CD4-positive, alpha-beta T cell treated with Interleukin-12 subunit alpha and Interleukin-12 subunit beta, for 1 hour (primary cell): ENCODE measurements around the gene WNT9B.

ENCODE experiments used
- DNase-seq: peaks from one replicate; pipeline ENCODE4 v3.0.0-alpha.2; 2020

Gene WNT9B

GRCh38 chr17:46859996-46860395, 8.6 kb downstream of the WNT9B start:
- DNase-seq: no peak

DNA sequence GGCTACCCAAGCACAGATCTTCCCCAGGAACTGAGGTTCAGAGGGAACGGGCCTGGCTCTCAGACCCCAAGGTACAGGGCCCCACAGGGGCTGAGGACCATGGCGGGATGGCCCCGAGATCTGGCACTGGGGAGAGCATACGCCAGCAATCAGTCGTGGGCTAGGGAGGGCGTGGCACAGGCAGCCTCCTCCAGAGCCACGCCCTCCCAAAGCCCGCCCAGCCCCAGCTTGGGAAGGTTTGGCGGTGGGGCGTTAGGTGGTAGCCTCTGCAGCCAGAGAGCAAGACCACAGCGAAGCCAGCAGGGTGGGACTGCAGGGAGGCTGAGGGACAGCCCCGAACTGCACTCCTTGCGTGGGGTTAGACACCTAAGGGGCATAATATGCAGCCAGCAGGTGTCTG, 11.6 kb downstream of the WNT9B start:
- no peak for DNase-seq

DNA sequence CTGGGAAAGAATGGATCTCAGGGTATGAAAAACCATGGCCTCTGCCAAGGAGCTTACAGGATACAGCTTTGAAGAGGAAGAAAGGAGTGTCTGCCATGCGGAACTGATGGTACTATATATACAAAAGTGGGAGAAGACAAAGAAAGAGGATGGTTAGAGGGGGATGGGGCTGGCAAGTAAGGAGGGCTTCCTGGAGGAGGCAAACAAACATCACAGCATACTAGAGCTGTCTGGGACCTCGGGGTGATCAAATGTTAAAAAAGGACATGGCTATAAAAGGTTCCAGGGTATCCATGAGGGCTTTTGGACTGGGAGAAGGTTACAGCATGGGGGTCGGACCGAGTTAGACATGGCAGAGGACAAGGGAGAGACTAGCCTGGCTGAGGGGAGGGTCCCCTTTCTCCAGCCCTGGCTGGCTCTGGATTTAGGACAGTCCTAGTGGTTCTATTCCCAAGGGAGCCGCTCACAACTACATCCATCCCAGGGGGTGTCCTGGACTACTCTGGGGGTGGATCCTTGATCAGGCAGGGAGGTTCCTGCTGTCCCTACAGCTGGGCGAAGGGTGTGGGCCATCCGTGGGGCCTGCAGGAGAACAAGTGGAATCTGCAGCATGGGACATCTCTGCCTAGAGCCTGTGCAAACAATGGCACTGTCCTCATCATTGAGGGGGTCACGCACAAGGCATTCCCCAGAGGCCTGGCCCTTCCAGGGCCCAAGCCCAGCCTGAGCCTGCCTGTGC, 12.2 kb downstream of the WNT9B start:
- no peak for DNase-seq

DNA sequence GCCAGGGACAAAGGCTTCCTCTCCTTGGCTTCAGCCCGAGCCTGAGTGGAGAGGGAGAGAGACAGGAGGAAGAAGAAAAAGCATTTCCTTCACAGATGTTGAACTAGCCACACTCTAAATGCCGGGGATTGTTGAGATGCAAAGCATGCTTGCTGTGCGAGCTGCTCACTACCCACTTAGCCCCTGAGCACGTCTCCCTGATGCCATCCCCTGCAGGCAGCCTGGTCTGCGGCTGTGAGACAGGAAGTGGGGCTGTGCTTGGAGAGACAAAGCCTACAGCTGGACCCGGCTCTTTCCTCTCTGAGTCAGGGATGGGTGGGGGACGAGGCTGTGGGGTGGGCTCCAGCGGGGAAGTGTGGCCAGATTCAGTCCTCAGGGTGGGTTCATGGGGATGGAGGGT, 13.7 kb downstream of the WNT9B start:
- no peak for DNase-seq

GRCh38 chr17:46866325-46866724, 14.9 kb downstream of the WNT9B start:
- no peak for DNase-seq

DNA sequence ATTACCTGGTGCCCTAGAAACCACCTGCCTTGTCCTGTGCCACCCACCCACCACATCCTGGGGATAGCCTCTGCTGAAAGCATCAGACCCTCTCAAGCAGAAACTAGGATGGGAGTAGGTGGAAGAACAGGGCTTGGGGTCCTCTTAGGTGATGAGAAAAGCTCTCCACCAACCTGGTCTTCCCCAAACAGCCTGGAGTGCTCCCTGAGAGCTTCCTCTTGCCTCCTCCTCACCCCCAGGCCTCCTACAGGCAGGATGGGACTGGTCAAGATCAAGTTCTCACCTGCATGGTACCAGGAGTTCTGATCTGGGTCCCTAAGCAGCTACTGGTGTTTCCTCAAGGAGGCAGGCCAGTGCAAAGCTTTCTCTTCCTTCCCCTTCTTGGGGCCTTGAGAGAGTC, 15.4 kb downstream of the WNT9B start:
- no peak for DNase-seq

- no peak for DNase-seq
Observed at GRCh38 chr17:46868689-46869187, 17.4 kb downstream of the WNT9B start.

DNA sequence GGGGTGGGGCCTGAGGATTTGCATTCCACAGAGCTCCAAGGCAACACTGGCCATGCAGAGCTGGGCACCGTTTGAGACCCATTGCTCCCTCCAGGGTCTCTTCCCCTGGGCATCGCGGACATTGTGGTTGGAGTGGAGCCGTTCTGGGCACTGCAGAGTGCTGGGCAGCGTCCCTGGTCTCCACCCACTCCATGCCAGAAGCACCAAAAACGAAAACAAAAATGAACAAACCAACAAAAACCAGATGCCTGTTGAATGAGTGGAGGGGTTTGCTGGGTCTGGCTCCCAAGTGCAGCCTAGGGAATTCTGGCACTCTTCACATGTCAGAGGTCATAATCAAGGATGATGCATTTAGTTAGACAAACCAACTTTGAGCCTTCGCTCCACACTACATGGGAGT, 17.9 kb downstream of the WNT9B start:
- DNase-seq: no peak

DNA sequence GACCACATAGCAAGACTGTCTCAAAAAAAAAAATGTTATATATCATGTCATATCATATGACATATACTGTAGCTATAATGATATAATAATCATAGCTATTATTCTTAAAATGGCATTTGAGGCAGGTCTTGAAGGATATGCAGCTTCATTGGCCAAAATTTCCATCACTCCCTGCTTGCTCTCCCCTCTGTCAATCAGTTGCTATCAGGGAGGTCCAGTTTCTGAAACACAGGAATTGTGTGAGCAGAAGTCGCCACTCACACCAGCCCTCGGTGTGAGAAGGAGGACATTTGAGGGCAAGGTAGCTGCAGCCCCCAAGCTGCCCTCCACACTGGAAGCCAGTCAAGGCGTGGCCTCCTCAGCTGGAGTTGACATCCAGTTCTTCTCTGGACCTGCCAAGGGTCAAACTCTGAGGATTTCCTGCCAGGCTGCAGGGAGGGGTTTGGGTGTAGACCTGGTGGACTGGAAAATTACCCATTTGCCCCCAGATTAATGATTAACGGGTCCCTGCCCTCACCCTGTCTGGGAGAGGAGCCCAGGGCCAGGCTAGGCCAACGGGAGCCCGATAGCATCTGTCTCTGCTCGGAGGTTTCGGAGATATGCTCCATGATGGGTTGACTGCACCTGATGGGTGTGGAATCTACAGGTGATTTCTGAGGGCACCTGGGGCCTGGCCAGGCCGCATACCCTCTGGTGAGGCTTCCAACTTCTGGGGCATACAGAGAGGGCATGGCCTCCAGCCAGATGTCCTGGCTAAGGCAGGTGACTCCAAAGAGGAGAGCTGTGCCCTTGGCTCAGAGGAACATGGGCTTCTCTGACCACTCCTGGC, 18.8 kb downstream of the WNT9B start:
- DNase-seq: no peak

DNA sequence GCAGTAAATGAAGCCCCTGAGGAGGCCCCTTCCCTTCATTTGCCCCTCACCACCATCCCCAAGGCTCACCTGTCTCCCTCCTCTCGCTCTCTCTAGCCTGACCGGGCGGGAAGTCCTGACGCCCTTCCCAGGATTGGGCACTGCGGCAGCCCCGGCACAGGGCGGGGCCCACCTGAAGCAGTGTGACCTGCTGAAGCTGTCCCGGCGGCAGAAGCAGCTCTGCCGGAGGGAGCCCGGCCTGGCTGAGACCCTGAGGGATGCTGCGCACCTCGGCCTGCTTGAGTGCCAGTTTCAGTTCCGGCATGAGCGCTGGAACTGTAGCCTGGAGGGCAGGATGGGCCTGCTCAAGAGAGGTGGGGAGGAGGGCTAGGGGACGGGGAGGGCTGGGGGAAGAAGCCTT, 21.0 kb downstream of the WNT9B start:
- DNase-seq: no peak

GRCh38 chr17:46873941-46874645, 22.7 kb downstream of the WNT9B start:
- no peak for DNase-seq

DNA sequence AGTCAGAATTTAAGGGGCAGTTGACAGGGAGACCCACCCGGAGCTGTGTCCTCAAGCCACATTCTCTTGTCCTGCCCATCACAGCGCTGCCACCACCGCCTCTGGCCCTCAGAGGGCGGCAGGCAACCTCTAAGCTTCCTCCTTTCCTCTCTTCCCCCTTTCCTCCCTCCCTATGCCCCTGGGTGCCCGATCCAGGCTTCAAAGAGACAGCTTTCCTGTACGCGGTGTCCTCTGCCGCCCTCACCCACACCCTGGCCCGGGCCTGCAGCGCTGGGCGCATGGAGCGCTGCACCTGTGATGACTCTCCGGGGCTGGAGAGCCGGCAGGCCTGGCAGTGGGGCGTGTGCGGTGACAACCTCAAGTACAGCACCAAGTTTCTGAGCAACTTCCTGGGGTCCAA, 23.5 kb downstream of the WNT9B start:
- no peak for DNase-seq

GRCh38 chr17:46875849-46876352, 24.5 kb downstream of the WNT9B start:
- DNase-seq: no peak

- DNase-seq: no peak
Observed at GRCh38 chr17:46876353-46876887, 25.0 kb downstream of the WNT9B start.

GRCh38 chr17:46876926-46877325, 25.5 kb downstream of the WNT9B start:
- DNase-seq: no peak

GRCh38 chr17:46877466-46877865, 26.1 kb downstream of the WNT9B start:
- DNase-seq: no peak

DNA sequence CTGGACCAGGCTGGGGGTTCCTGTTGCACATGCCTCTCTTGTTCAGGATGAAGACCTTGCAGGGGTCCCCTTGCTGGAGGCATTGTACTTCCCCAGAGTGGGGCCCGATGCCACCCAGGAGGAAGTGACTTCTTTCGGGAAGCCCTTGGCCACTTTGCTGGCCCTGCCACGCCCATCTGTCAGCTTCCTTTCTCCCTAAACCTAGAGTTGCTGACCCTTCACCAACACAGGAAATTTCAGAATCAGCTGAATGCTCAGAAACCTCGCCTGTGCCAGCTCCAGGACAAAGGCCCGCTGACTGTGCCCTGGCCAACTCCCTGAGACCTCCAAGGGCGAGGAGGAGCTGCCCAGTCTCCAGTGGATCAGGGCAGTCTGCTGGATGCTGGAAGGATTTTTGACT, 26.7 kb downstream of the WNT9B start:
- no peak for DNase-seq

GRCh38 chr17:46879101-46879500, 27.7 kb downstream of the WNT9B start:
- DNase-seq: no peak

- no peak for DNase-seq
Observed at GRCh38 chr17:46881015-46881414, 29.6 kb downstream of the WNT9B start.

GRCh38 chr17:46882666-46883065, 31.3 kb downstream of the WNT9B start:
- DNase-seq: no peak

GRCh38 chr17:46883871-46884520, 32.6 kb downstream of the WNT9B start:
- no peak for DNase-seq

- DNase-seq: no peak
Observed at GRCh38 chr17:46884552-46884951, 33.2 kb downstream of the WNT9B start.
